ENCODE measurements around the gene NACC2. TPM values are rescaled to one million over a fixed set of nuclear protein-coding genes. Genes with fewer than 3 reads are reported as not detected.
"Not testable (repeated sequence)": the region's sequence is repeated elsewhere in the genome, so short reads cannot be mapped to it uniquely, and the experiment has no call there.

Gene NACC2
- total RNA-seq, 2 donors from 2014 or later, result 24.5 to 55.2 TPM

DNA sequence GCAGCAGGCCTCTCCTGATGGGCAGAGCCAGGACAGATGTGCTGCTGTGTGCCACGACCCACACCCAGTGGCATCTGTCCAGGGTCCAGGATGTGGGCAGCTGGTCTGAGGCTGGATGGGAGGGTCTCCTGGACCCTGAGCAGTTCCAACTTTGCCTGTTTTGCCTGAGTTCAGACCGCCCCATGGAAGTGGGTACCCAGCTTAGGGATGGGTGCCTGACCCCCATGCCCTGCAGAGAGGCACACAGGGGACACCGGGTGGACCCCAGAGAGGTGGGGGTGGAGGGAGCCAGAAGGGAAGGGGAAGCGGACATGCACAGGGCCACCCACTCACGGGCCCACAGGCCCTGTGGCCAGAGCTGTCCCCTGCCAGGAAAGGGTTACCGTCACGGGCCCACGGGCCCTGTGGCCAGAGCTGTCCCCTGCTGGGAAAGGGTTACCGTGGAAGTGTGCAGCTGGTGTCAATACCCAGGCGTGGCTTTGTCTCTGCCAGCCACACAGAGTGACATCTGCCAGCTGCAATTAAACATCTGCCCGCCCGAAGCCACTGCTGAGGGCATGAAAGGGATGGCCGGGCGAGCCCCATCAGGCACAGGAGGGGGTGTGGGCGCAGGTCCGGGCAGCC, 50.0 kb downstream of the NACC2 start:
- no peaks in the 10 kb centered on the region for H3K27me3 ChIP-seq (replicated peaks; ENCODE audit: insufficient read depth)
- no peak overlapping the region for H3K27ac ChIP-seq
- H3K4me1 ChIP-seq (replicated peaks), result no peaks in the 10 kb centered on the region
- DNase-seq (ENCODE audit: low spot score), result no peak
- no peaks in the 10 kb centered on the region for H3K9me3 ChIP-seq
- H3K36me3 ChIP-seq, result no peaks in the 10 kb centered on the region
- WGBS, result 84% methylated on average over 16 of the region's 16 CpGs
- intact Hi-C loops (cut with DNase I), result no loop called here
- H3K4me3 ChIP-seq, result no peak overlapping the region
- TF ChIP-seq POLR2A (IDR thresholded peaks at IDR 0.05) (no peak), POLR2AphosphoS5 (IDR thresholded peaks at IDR 0.05) (no peak)
- TF ChIP-seq, protein P1, sequence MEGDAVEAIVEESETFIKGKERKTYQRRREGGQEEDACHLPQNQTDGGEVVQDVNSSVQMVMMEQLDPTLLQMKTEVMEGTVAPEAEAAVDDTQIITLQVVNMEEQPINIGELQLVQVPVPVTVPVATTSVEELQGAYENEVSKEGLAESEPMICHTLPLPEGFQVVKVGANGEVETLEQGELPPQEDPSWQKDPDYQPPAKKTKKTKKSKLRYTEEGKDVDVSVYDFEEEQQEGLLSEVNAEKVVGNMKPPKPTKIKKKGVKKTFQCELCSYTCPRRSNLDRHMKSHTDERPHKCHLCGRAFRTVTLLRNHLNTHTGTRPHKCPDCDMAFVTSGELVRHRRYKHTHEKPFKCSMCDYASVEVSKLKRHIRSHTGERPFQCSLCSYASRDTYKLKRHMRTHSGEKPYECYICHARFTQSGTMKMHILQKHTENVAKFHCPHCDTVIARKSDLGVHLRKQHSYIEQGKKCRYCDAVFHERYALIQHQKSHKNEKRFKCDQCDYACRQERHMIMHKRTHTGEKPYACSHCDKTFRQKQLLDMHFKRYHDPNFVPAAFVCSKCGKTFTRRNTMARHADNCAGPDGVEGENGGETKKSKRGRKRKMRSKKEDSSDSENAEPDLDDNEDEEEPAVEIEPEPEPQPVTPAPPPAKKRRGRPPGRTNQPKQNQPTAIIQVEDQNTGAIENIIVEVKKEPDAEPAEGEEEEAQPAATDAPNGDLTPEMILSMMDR (IDR thresholded peaks at IDR 0.05), result no peak

DNA sequence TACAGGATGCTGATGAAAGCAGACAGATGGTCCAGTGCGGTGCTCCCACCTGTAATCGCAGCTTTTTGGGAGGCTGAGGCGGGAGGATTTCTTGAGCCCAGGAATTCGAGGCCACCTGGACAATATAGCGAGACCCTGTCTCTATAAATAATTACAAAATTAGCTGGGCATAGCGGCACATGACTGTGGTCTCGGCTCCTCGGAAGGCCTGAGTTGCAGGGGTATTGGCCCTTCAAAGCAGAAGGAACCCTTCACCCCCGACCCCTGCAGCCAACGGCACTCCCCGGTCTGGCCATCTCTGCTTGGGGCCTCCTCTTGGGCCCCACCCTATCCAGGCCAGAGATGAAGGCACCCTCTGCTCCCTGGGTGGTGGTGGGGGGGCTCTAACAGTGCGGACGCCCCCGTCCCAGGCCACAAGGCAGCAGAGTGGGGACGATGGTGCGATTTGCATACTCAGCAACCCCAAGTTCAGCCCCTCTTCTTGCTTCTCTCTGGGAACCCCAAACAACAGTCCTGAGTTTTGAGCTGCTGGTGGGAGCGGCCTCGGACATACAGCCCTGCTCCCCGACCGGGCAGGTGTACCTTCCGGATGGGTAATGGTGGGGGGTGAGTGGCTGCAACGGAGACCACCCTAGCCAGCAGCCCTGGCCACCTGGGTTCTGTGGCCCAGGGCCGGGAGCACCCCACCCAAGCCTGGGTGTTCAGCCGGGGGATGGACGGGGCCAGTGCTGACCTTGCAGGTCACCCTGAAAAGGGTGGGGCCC, 50.7 kb downstream of the NACC2 start:
- no peak overlapping the region for H3K27ac ChIP-seq
- no peaks in the 10 kb centered on the region for H3K4me1 ChIP-seq (replicated peaks)
- intact Hi-C loops (cut with DNase I), result no loop called here
- no peak overlapping the region for H3K4me3 ChIP-seq
- no peaks in the 10 kb centered on the region for H3K27me3 ChIP-seq (replicated peaks; ENCODE audit: insufficient read depth)
- no peaks in the 10 kb centered on the region for H3K9me3 ChIP-seq
- no peaks in the 10 kb centered on the region for H3K36me3 ChIP-seq
- TF ChIP-seq, protein P1 (IDR thresholded peaks at IDR 0.05), result no peak
- DNase-seq (ENCODE audit: low spot score), result no peak
- WGBS, result 94% methylated on average over 22 of the region's 25 CpGs

DNA sequence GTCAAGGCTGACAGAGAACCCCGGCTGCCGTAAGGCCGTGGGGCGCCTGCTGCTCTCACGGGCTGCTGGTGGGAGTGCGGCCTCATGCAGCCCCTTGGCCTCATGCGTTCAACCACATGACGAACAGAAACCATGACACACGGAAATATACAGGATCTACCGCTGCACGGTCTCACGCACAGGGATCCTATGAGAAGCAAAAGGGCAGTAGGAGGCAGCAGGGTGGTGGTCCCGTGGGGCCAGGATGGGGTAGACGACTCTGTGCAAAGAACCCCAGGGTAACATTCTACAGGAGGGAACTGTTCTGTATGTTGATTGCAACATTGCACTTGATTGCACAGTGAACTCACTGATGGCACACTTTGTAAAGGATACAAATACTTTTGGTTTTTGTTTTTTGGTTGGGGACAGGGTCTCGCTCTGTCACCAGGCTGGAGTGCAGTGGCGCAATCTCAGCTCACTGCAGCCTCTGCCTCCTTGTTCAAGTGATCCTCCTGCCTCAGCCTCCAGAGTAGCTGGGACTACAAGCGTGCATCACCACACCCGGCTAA, 51.6 kb downstream of the NACC2 start:
- Histone ChIP-seq H3K27ac (no peak overlapping the region), H3K27me3 (replicated peaks; ENCODE audit: insufficient read depth) (no peaks in the 10 kb centered on the region), H3K9me3 (no peaks in the 10 kb centered on the region), H3K4me3 (no peak overlapping the region), H3K36me3 (no peaks in the 10 kb centered on the region), H3K4me1 (replicated peaks) (no peaks in the 10 kb centered on the region)
- TF ChIP-seq, protein P1 (IDR thresholded peaks at IDR 0.05), result no peak
- TF ChIP-seq POLR2A (IDR thresholded peaks at IDR 0.05) (no peak), POLR2AphosphoS5 (IDR thresholded peaks at IDR 0.05) (no peak)
- intact Hi-C loops (cut with DNase I), result no loop called here
- no peak for DNase-seq (ENCODE audit: low spot score)
- 80% methylated on average over 18 of the region's 18 CpGs for WGBS

DNA sequence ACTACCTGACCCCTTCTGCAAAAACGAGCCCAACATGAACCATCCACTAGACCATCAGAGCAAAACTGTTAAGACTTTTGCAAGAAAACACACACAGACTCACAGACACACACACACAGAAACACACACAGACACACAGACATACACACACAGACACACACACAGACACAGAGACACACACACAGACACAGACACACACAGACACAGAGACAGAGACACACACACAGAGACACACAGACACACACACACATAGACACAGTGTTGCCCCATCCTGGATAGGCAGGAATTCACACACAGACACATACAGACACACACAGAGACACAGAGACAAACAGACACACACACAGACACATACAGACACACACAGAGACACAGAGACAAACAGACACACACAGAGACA, 52.5 kb downstream of the NACC2 start:
- no peak overlapping the region for H3K4me3 ChIP-seq
- H3K27me3 ChIP-seq (replicated peaks; ENCODE audit: insufficient read depth), result no peaks in the 10 kb centered on the region
- intact Hi-C loops (cut with DNase I), result no loop called here
- no peak overlapping the region for H3K27ac ChIP-seq
- TF ChIP-seq POLR2A (IDR thresholded peaks at IDR 0.05) (no peak), POLR2AphosphoS5 (IDR thresholded peaks at IDR 0.05) (no peak)
- TF ChIP-seq, protein P1 (IDR thresholded peaks at IDR 0.05), result no peak
- H3K36me3 ChIP-seq, result no peaks in the 10 kb centered on the region
- no peaks in the 10 kb centered on the region for H3K9me3 ChIP-seq
- DNase-seq (ENCODE audit: low spot score), result no peak
- no peaks in the 10 kb centered on the region for H3K4me1 ChIP-seq (replicated peaks)
- WGBS, result 80% methylated on average over 1 of the region's 1 CpG

DNA sequence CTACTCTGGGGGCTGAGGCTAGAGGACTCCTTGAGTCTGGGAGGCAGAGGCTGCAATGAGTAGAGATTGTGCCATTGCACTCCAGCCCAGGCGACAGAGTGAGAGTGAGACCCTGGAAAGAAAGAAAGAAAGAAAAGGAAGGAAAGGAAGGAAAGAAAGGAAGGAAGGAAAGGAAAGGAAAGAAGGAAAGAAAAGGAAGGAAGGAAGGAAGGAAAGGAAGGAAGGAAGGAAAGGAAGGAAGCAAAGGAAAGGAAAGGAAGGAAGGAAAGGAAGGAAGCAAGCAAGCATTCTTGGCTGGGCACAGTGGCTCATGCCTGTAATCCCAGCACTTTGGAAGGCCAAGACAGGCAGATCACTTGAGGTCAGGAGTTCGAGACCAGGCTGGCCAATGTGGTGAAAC, 54.2 kb downstream of the NACC2 start:
- H3K4me1 ChIP-seq (replicated peaks); H3K4me3 ChIP-seq; intact Hi-C loops (cut with DNase I); H3K27me3 ChIP-seq (replicated peaks; ENCODE audit: insufficient read depth); H3K9me3 ChIP-seq; H3K36me3 ChIP-seq; H3K27ac ChIP-seq; DNase-seq (ENCODE audit: low spot score): not testable (repeated sequence)
- 95% methylated on average over 2 of the region's 2 CpGs for WGBS

Data from prostate gland (tissue), 2 donors.